Hypothalamus (tissue), 51 donors: Measurements from ENCODE around the gene POU1F1.
"Not testable (repeated sequence)": the region's sequence is repeated elsewhere in the genome, so short reads cannot be mapped to it uniquely, and the experiment has no call there.

Experiments
- DNase-seq, 51 donors: peaks; one replicate each; lab custom pipeline; 2025; lab: John Stamatoyannopoulos, UW

Gene POU1F1, protein sequence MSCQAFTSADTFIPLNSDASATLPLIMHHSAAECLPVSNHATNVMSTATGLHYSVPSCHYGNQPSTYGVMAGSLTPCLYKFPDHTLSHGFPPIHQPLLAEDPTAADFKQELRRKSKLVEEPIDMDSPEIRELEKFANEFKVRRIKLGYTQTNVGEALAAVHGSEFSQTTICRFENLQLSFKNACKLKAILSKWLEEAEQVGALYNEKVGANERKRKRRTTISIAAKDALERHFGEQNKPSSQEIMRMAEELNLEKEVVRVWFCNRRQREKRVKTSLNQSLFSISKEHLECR

DNA sequence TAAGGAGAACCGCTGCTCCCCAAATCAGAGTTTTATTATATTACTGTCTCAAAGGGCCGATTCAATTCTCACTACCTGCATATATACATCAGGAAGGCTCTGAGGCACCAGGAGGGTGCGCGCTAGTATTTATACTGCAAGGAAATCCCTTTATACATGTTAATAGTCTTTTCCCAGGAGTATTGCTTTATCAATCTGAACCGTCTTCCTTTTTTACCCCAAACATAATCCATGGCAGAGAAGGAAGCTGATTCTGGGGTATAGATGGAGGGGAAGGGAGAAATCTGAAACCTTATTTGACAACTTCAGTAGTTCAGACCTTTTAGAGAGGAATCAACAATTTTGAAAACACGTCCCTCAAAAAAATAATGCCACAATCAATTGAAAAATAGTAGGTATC lies at the start of gene POU1F1:
POU1F1 (minus strand) TSS at position 101 of the 400 bp plus-strand sequence. CDS start 122 bp downstream, outside the sequence.
- no peak for DNase-seq

DNA sequence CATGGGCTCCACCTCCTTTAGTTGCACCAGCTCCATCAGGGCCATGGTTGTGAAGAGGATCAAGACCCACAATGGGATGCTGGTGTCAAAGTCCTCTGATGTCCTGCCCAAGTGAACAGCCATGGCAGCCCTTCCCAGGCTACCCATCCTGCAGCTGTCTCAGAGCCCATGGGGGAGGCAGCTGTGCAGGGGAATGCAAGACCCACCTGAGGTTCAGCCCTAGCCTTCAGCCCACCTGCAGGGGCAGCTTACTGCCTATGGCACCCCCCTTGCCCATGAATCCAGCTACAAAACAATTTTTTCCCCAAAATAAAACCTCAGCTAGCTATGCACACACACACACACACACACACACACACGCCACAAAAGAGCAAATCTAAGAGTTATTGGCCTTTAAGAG lies 48.2 kb upstream of the POU1F1 start:
- no peak for DNase-seq

DNA sequence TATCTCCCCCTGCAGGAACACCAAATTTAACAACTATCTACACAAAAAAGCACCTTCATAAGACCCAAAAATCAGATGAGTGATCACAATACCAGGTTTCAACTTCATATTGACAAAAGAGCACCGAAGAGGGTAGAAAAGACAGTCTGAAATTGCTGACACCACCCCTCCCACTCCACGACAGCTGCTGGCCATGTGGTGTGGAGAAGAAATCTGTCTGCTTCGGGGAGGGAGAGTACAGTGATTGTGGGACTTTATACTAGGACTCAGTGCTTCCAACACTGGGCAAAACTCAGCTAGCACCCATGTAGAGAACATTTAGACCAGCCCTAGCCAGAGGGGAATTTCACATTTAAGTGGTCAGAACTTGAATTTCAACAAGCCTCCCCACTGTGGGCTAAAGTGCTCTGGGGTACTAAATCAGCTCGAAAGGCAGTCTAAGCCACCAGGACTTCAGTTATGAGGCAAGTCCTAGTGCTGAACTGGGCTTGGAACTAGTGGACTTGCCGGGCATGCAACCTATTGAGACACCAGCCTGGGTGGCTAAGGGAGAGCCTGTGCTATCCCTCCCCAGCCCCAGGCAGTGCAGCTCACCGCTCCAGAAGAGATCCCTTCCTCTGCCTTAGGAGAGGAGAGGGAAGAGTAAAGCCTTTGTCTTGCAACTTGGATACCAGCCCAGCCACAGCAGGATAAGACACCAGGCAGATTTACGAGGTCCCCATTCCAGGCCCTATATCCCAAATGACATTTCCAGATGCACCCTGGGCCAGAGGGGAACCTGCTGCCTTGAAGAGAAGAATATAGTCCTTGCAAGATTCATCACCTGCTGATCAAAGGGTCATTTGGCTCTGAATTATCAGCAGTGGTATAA lies 44.6 kb upstream of the POU1F1 start:
- DNase-seq: no peak

DNA sequence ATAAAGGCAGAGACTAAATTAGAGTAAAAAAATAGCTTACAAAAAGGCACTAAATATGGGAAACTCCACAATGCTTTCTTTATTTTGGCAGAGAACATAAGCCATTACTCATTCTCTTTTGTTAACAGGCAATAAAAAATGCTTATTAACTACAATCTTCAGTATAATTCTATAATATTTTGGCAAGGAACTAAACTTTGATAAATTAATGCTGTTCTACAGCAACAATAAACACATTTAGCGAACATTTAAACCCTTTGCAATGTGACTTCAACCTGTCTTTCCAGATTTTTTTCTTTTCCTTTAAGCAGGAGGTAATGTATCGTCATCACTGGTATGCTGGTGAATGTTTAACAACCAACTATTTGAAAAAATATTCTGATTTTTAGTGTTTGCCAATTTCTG lies 42.2 kb upstream of the POU1F1 start:
- DNase-seq: no peak

DNA sequence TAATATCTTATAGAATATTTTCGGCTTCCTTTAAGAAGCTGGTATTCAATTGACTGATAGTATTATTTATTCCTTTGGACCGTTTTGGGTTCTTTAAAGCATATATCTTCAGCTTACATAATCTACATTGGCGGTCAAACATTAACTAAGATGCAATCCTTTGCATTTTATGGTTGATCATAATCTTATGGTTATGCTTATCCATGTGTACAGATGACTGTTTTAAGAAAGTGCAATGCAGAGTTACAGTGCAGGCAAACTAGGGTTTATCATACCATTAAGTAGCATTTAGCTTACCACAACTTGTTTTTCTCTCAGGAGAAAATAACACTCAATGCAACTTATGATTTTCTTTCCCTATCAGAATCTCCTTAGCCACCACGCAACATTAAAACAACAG lies 41.4 kb upstream of the POU1F1 start:
- DNase-seq: no peak

DNA sequence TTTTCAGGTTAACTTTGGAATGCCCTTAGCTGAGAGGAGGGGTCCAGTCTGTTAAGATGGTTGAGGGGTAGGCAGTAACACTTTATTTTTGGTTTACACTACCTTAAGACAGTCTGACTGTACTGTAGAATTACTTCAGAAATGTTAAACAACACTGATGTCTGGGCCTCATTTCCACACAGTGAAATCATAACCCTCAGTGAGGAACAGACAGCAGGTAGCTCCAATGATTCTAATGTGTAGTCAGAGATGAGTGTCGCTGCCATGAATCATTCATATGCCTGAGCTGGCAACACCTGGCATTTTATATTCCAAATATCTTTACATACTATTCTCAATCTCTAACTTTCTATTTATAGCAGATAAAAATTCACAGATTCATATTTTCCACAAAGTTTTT lies 37.3 kb upstream of the POU1F1 start:
- DNase-seq: no peak

DNA sequence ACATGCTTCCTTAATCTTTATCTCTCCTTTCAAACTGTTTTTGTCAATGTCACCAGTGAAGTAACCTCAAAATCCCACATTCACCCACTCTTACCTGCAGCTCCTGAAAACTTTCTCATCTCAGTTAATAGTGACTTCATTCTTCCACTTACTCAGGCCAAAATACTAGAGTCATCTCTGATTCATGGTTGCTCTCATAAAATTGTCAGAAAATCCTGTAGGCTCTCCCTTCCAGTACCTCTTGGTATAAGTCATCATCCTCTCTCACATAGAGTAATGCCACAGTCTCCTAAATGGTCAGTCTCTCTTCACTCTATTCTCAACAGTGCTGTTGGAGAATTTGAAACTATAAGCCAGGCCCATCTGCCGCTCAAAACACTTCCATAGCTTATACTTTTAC lies 34.9 kb upstream of the POU1F1 start:
- no peak for DNase-seq

DNA sequence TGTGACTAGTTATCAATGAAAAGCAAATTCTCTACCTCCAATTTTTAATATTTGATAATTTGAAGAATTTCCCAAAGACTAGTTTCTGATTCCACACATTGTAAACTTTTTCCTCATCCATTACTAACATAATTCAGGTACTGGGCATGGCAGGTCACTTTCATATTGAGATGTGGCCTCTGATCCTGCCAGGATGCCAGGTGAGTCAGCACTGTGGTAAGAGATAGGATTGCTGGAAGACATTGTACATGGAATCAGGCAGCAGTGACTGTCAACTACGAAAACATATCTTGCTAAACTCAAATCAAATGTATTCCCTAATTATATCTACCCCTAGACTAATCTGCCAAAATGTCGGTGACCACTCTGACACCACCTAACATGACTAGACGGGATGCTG lies 33.2 kb upstream of the POU1F1 start:
- no peak for DNase-seq

DNA sequence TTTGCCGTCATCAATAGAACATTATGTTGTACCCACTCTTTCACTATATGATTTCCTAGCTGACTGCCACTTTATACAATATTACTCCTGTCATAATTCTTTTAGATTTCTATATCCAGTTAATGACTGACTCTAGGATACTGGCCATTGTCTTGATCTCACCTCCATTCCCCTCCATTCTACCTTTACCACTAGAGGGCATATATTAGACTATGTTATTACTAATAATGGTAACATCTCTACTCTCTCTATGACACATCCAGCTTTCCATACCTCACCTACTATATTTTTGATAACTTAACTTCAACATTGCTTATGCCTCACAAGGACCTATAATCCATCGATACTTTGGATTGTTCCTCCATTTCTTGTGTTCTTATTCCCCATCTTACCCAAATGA lies 31.4 kb upstream of the POU1F1 start:
- DNase-seq: no peak

DNA sequence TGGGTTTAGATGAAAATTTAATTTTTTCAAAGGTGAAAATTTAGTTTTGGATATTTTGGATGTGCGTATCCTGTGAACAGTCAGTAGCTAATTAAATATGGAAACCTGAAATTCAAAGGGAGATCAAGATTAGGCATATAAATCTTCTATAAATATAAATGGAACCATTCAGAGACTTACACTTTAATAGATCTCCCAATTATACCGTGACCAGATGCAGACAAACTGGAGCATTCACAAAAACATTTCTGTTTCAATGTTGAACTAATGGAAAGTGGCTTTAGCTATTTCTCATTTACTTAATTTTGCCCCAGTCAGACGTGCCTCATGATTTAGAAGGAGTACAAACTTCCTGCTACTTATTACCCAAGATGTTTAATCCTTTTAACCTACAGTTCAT lies 29.1 kb upstream of the POU1F1 start:
- no peak for DNase-seq

DNA sequence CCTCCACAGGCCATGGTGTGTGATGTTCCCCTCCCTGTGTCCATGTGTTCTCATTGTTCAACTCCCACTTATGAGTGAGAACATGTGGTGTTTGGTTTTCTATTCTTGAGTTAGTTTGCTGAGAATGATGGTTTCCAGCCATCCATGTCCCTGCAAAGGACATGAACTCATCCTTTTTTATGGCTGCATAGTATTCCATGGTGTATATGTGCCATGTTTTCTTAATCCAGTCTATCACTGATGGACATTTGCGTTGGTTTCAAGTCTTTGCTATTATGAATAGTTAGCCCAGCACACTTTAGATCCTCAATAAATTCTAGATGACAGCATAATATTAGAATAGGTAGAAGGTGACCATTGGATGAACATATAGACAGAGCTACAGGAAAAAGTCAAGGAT lies 28.6 kb upstream of the POU1F1 start:
- DNase-seq: not testable (repeated sequence)

DNA sequence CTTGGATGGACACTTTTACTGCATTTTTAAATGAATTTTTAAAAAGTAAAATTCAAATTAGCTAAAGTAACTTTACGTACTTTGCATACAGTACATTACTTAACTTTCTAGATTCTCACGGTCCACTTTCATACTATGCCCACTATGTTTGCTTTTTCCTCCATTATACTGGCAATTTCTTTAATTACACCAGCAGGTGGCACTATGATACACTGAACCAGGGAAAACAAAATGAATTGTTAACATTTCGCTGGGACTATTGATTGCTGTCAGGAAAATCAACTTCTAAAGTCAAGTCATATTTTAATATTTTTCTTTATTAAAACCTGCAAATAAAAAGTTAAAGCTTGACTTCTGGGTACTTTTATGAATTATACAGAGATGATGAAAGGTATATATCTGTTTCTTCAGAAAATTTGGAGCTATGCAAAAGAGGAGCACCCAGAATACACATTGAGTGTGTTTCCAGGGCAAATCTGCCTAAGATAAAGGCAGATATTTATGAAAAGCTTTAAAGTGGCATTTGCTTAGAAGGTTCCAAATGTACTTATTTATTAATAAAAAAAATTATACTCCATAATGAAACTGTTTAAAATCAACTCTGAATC lies 21.8 kb upstream of the POU1F1 start:
- DNase-seq: peak in 2 of 51 donors; percentile 3 to 47

DNA sequence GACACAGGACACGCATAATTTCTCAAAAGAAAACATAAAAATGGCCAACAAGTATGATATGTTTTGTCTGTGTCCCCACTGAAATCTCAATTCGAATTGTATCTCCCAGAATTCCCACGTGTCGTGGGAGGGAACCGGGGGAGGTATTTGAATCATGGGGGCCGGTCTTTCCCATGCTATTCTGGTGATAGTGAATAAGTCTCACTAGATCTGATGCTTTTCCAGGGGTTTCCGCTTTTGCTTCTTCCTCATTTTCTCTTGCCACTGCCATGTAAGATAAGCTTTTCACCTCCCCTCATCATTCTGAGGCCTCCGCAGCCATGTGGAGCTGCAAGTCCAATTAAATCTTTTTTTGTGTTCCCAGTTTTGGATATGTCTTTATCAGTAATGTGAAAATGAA lies 12.1 kb upstream of the POU1F1 start:
- DNase-seq: no peak

DNA sequence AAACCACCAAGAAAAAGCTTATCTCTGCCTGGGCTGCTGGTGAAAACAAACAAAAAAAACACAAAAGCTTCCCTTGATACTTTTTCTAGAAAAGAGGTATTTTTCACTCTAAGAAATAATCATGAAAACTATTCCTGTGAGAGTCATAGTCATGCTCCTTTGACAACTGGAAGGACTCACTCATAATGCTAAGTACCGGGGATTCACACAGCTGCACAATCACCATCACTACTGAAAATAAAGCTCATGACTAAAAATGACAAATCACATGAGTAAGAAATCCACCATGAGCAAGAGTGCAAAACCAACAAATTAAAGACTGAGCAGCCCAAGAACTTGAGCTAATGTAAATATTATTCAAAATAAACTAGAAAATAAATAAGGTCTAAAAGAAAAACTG lies 10.6 kb upstream of the POU1F1 start:
- DNase-seq: no peak

DNA sequence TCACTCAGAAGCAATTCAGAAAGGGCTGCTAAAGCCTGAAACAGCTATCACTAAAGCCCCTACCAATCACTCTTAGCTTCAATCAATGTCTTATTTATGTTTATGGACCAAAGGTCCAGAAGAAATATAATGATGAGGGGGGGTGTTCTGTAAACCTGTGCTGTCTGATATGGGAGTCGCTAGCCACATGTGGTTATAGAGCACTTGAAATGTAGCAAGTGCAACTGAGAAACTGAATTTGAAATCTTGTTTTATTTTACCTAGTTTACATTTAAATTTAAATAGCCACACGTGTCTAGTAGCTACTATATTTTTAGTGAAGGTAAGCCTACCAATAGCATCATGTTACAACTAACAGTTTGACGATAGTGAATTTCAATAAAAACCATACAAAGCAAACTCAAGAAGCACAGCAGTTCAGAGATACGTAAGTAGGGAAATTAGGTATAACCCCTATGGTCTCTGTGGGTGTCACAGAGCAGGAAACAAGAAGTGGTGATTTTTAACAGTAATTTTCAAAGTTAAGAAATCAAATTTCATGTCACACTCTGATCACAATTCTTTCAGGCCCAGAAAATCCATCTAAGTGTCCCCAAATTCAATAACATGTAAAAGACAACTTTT lies 3.6 kb downstream of the POU1F1 start:
- no peak for DNase-seq

DNA sequence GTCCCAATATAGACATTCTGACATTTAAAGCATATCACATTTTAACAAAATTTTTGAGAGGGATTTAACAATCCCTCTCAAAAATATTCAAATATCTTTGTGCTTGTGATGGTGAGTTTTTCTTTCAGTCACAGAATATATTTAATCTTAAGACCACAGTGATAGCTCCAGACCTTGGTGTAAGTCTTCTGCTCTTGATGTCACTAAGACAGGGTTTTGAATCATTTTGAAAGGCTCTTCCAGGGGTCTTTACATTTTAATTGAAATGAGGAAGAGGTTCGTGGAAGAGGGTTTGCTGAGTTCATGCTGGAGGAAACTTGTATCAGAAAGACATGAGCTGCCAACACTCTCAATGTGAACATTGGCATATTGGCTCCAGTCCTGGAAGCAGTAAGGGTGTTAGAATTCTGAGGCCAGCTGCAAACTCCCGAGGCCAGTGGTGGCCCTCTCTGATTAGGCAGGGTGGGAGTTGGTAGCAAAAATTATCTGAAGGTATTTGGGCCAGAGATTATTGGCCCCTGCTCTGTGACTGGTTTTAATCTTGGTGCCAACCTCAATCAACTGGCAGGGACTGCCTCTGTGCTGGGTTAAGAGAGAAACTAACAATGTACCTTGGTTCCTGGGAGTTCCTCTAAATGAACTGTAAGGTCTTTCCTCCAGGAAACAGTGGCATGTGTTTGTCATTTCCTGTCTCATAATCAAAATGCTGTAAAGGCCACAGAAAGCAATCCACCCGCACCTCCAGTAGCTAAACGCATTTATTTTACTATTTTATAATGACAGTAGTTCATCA lies 5.3 kb downstream of the POU1F1 start:
- no peak for DNase-seq

DNA sequence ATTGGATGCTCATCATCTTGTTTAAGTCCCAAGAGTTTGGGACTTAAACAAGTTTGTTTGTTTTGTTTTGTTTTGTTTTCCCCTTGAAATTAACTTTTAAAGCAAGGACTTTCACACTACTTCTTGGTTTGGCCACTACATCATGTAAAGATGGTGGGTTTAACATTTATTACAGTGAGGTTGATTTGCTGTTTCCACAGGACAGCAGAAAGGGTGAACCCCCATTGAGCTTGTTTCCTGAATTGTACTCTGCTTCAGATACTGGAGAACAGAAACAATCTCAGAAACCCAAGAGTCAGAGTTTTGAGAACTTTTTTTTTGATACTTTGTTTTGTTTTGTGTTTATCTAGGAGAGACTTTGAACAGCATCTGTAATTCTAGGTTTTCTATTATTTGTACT lies 6.7 kb downstream of the POU1F1 start:
- no peak for DNase-seq

DNA sequence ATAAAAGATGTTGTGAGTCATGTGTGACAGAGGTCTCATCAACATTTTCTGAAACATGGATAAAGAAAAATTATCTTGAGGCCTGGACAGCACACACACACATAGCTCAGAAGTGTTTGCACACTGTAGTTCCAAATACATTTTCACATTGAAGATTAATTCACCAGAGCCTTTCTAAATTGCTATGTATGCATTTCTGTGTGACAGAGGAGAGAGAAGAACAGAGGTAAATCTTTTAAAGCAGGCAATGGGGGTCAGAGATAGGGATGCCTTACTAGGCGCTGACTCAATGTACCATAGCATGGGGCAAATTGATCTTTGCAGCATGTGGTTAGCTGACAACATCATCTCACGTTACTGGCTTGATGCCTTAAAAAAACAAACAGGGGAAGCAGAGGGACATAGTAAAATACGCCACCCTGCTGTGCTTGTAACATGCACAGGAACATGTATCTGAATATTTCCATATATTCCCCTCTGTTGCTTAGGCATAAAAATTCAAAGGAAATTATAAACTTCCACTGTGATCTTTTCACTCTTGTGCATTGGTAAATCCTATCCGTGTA lies 7.7 kb downstream of the POU1F1 start:
- DNase-seq: no peak

DNA sequence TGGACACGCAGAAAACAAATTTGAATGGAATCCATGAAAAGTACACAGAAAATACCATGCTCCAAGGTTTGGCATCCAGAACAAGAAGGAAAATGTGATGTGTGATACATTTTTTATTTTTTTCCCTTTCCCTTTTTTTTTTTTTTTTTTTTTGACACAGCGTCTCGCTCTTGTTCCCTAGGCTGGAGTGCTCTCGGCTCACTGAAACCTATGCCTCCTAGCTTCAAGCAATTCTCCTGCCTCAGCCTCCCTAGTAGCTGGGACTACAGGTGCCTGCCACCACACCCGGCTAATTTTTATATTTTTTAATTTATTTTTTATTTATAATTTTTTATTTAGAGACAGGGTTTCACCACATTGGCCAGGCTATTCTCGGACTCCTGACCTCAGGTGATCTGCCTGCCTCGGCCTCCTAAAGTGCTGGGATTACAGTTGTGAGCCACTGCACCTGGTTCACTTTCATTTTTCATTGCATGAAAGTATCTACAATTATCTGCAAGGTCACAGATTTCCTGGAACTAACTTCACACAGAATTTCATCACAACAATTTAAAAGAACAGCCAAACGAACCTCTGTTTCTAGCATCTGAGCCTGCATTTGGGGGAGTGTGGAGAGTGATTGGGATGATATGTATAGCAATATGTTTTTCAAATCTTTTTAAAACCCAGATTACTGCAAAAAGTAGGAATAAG lies 8.3 kb downstream of the POU1F1 start:
- DNase-seq: no peak

DNA sequence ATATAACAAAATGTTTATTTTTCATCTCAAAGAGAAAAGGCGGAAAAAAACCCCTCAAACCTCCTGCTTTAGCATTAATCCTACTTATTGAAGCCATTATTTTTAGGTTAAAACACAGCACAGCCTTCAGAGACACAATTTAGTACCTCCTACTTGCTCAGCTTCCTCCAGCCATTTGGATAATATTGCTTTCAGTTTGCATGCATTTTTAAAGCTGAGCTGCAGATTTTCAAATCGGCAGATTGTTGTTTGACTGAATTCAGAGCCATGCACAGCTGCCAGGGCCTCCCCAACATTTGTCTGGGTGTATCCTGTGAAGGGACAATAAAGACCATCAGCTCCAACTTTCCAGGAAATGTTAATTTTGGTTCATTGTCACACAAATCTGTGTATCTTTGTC lies 14.5 kb downstream of the POU1F1 start:
- no peak for DNase-seq
